ENCODE measurements around the gene TUBB2B. TPM values are rescaled to one million over a fixed set of nuclear protein-coding genes. Genes with fewer than 3 reads are reported as not detected.
"Not testable (repeated sequence)": the region's sequence is repeated elsewhere in the genome, so short reads cannot be mapped to it uniquely, and the experiment has no call there.

The TUBB2B gene
- total and polyA plus RNA-seq, 8 donors, result 2.2 to 16.5 (median 8.5) TPM

GRCh38 chr6:3181105-3181504, 46.3 kb downstream of the TUBB2B start:
- Histone ChIP-seq H3K27me3 (peaks cover 0 to 13% of the 10 kb centered on the region in 2 donors), H3K27ac (no peak overlapping the region), H3K36me3 (no peaks in the 10 kb centered on the region), H3K4me3 (no peak overlapping the region), H3K9me3 (no peaks in the 10 kb centered on the region), H3K4me1 (no peaks in the 10 kb centered on the region)
- ATAC-seq, result no peak
- no peak for DNase-seq
- no peak for TF ChIP-seq CTCF (IDR thresholded peaks at IDR 0.05)
- intact Hi-C loops (cut with DNase I), result no loop called here

GRCh38 chr6:3179945-3180344, 47.5 kb downstream of the TUBB2B start:
- intact Hi-C loops (cut with DNase I); H3K27ac ChIP-seq; DNase-seq; H3K4me1 ChIP-seq; H3K36me3 ChIP-seq; H3K4me3 ChIP-seq; H3K9me3 ChIP-seq: not testable (repeated sequence)
- peak; percentile 23 for ATAC-seq
- peaks cover 0 to 13% of the 10 kb centered on the region in 2 donors for H3K27me3 ChIP-seq

- H3K27me3 ChIP-seq, result peaks cover 0 to 13% of the 10 kb centered on the region in 2 donors
- H3K9me3 ChIP-seq; ATAC-seq; H3K36me3 ChIP-seq; H3K27ac ChIP-seq; H3K4me3 ChIP-seq; intact Hi-C loops (cut with DNase I); H3K4me1 ChIP-seq; DNase-seq: not testable (repeated sequence)
These were observed 48.8 kb downstream of the TUBB2B start for GRCh38 chr6:3178666-3179065.

- H3K27me3 ChIP-seq, result peaks cover 0 to 13% of the 10 kb centered on the region in 2 donors
- H3K4me1 ChIP-seq, result no peaks in the 10 kb centered on the region
- H3K9me3 ChIP-seq, result no peaks in the 10 kb centered on the region
- H3K4me3 ChIP-seq, result no peak overlapping the region
- no peaks in the 10 kb centered on the region for H3K36me3 ChIP-seq
- H3K27ac ChIP-seq, result no peak overlapping the region
- ATAC-seq (peak; percentile 37), DNase-seq (peak in 2 of 4 donors; percentile 18 to 51)
- intact Hi-C loops (cut with DNase I), result no loop called here
- no peak for TF ChIP-seq CTCF (IDR thresholded peaks at IDR 0.05)
These were observed 50.7 kb downstream of the TUBB2B start for GRCh38 chr6:3176562-3177355.

GRCh38 chr6:3175715-3176402, 51.6 kb downstream of the TUBB2B start:
- no peaks in the 10 kb centered on the region for H3K4me1 ChIP-seq
- DNase-seq, result no peak
- peaks cover 0 to 13% of the 10 kb centered on the region in 2 donors for H3K27me3 ChIP-seq
- H3K9me3 ChIP-seq, result no peaks in the 10 kb centered on the region
- TF ChIP-seq CTCF (IDR thresholded peaks at IDR 0.05), result no peak
- no peak for ATAC-seq
- intact Hi-C loops (cut with DNase I), result no loop called here
- no peak overlapping the region for H3K4me3 ChIP-seq
- no peaks in the 10 kb centered on the region for H3K36me3 ChIP-seq
- H3K27ac ChIP-seq, result no peak overlapping the region

Other genes starting within 250 kb of the TUBB2B start
- 10 to 100 TPM; 22.0 to 55.8 TPM for gene NQO2, start 227.8 kb downstream of the TUBB2B start, total RNA-seq
- 10 to 100 TPM; 25.6 to 37.2 (median 31.7) TPM for gene NQO2, start 227.8 kb downstream of the TUBB2B start, polyA plus RNA-seq (ENCODE audit: insufficient read length in 6 of 6)
- 10 to 100 TPM; 22.1 to 23.2 TPM for gene RIPK1, start 159.2 kb downstream of the TUBB2B start, total RNA-seq
- gene RIPK1, start 159.2 kb downstream of the TUBB2B start, polyA plus RNA-seq (ENCODE audit: insufficient read length in 6 of 6), result 10 to 100 TPM; 18.9 to 24.9 (median 21.4) TPM
- 10 to 100 TPM; 13.1 to 14.9 TPM for gene BPHL, start 108.9 kb downstream of the TUBB2B start, total RNA-seq
- gene BPHL, start 108.9 kb downstream of the TUBB2B start, polyA plus RNA-seq (ENCODE audit: insufficient read length in 6 of 6), result 10 to 100 TPM; 37.6 to 47.9 (median 42.8) TPM
- 10 to 100 TPM; 27.0 to 42.5 TPM for gene TUBB2A, start 70.1 kb downstream of the TUBB2B start, total RNA-seq
- 10 to 100 TPM; 14.8 to 30.3 (median 22.0) TPM for gene TUBB2A, start 70.1 kb downstream of the TUBB2B start, polyA plus RNA-seq (ENCODE audit: insufficient read length in 6 of 6)
- 10 to 100 TPM; 16.9 to 22.3 TPM for gene PSMG4, start 31.3 kb upstream of the TUBB2B start, total RNA-seq
- 10 to 100 TPM; 18.6 to 27.5 (median 23.0) TPM for gene PSMG4, start 31.3 kb upstream of the TUBB2B start, polyA plus RNA-seq (ENCODE audit: insufficient read length in 6 of 6)
- 10 to 100 TPM; 24.4 to 25.7 TPM for gene SLC22A23, start 229.4 kb upstream of the TUBB2B start, total RNA-seq
- 10 to 100 TPM; 19.7 to 31.2 (median 21.8) TPM for gene SLC22A23, start 229.4 kb upstream of the TUBB2B start, polyA plus RNA-seq (ENCODE audit: insufficient read length in 6 of 6)